Daoy (cell line): ENCODE results near the gene TUBGCP4. TPM values are rescaled to one million over a fixed set of nuclear protein-coding genes. Genes with fewer than 3 reads are reported as not detected.
"Not testable (repeated sequence)": the region's sequence is repeated elsewhere in the genome, so short reads cannot be mapped to it uniquely, and the experiment has no call there.

Experiments
- DNase-seq: peaks from one replicate; pipeline ENCODE4 v3.0.0-alpha.2; 2015; ENCODE audit warnings: low read depth
- total RNA-seq: library from RNA; depleted of rRNA; stranded (reverse); fragments of >200 nt; shearing (Covaris generic); gene quantifications from 2 replicates; pipeline ENCODE4 v1.2.3, GENCODE V29; 2014; rRNA removed

Gene TUBGCP4
- total RNA-seq = 12.7 and 13.2 TPM in 2 replicates

DNA sequence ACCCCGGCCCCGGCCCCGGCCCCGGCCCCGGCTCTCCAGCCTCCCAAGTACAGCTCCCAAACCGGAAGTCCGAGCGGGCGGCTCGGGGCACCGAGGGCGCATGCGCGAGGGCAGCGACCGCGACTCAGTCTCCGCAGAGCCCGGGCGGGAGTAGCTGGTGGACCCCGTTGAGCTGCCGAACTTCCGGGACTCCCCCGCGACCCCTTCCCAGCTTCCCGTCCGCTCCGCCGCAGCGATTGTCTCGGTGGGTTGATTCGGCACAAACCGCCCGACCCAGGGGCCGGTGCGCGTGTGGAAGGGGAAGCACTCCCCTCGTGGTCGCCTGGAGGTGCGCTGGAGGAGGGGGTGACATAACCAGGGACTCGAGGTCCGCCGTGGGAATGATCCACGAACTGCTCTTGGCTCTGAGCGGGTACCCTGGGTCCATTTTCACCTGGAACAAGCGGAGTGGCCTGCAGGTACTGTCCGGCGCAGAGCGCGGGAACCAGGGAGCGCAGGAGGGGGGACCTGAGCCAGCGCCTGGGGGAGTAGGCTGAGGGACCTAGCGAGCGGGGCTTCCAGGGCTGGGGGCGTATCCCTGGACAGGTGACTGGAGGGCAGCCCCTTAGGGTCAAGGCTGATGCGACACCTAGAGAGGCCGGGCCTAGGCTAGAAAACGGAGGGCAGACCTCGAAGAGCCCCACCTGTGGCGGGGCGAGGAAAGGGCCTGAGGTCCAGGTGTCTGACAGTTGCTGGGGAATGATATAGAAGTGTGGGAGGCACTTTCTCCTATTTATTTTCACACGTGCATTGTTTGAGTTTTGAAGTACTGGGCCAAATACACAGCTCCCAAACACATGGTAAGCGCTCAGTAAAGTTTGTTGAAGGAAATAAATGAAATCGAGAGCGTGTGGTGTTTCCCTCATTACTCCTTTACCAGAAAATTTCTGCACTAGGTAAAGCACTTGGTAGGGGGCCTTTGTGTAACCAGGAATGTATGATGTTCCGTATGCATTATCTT is at the start of gene TUBGCP4, which contains the start of gene ZSCAN29:
TUBGCP4 (plus strand) TSS at position 127 of the 1,000 bp plus-strand sequence; CDS start at position 381, 254 bp downstream.
ZSCAN29 (minus strand) TSS at position 69 of the 1,000 bp plus-strand sequence. CDS start 1,130 bp downstream, outside the sequence.
- DNase-seq = peak; percentile 89

GRCh38 chr15:43325039-43325684 is 45.7 kb upstream of the TUBGCP4 start:
- DNase-seq = no peak

DNA sequence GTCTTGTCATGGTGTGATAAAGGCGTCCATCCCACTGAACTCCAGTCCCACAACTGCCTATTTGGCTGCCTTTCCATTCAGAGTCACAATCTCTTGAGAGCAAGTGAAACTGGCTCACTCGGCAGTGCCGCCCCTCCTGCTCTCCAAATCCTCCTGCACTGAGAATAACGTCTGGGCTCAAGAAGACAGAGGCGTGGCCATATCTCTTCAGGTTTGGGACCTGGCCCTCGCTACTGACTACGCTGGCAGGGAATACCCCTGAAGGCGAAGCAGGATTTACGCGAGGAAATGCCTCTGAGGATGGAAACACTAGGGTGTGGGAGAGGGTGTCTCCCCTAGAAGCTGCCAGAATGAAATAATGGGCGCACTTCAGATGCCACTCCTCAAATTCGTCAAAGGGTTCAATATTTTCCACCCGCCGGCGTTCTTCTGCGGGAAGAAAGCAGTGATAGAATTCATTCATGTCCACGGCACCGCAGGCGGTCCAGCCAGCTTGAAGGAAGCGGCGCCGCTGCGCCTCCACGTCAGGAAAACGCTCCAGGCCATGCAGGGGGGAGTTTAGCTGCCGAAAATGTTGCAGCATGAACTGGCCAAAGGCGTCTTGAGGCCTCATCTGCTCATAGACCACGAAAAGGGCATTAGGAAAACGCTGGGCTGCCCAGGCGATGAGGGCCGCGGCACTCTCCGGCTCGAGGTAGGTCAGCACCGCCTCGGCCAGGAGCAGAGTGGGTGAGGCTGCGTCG is 41.5 kb upstream of the TUBGCP4 start:
- peak; percentile 32 for DNase-seq

DNA sequence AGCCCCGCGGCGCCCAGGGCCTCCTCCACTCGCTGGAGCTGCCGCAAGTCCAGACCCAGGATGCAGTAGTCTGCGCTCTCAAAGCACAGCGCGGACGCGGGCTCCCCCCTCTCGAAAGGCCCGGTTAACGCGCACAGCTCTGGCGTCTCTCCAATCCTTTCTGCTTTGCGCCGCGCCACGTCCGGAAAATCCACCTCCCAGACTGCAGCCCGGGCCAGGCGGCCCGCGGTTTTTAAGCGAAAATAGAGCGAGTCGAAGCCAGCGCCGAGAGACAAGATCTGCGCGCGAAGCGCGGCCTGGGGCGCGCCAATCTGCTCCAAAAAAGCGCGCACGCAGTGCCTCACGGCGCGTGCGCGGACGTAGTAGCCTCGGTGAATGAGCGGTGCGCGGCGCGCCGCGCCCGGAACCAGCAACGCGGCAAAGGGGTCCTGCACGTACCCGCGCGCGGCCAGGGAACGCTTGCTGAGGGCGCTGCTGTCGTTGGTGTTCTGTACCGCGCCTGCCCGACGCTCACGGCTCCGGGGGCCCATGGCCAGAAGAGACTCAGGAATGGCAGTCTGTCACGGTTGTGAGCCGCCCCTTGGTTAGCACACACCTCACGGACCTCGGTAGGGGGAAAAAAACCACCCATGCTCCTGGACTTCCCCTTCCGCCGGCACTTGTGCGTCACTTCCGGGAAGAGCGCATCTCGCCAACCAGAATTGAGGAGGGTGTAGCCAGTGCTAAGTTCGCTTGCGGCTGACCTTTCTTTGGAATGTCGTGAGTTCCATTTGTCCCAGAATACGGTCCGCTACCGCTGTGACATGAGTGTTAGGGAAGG is 40.7 kb upstream of the TUBGCP4 start, which contains the start of gene LCMT2:
LCMT2 (minus strand) TSS at position 614 of the 820 bp plus-strand sequence; CDS start at position 530, 84 bp downstream.
- DNase-seq = peak; percentile 96

- no peak for DNase-seq
Observed at GRCh38 chr15:43330780-43331087, 40.2 kb upstream of the TUBGCP4 start.

- DNase-seq = no peak
Observed at GRCh38 chr15:43346305-43346704, 24.6 kb upstream of the TUBGCP4 start.

DNA sequence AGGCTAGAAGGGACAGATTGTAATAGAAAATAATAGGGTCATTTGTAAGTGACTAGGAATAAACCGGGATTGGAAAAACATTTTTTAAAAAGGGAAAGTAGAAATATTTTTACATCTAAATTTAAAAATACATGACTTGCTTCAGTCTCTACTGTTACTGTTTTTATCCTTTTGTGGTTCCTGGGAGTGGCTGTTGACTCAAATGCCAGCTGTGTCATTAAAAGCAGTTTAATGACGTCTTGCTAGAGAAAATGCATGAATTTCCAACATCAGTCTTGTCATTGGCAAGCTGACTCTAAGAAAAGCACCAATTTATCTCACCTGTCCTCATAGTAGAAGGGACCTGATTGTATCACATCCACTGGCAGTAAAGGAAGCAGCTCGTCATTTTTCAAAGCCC is 23.8 kb upstream of the TUBGCP4 start:
- no peak for DNase-seq

GRCh38 chr15:43352693-43353382 is 18.1 kb upstream of the TUBGCP4 start:
- DNase-seq = no peak

GRCh38 chr15:43360821-43361220 is 10.1 kb upstream of the TUBGCP4 start:
- DNase-seq = no peak

DNA sequence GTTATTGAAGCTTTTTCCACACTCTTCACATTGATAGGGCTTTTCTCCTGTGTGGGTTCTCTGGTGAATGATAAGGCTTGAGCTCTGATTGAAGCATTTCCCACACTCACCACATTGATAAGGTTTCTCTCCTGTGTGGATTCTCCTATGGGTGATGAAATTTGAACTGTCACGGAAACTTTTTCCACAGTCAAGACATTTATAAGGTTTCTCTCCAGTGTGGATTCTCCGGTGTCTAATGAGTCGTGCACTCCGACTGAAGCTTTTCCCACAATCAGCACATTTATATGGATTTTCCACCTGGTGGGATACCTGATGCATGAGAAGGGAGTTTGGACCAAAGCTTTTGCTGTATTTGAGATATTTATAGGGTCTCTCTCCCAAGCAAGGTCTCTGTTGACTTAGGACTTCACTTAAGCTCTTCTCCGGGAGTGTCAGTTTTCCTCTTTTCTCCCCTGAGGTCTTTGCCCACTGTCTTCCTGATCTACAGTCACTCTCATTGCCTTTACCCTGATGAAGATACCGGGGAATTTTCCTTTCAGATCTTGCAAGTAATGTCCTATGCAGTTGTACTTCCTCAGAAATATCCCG is 9.5 kb upstream of the TUBGCP4 start:
- no peak for DNase-seq

GRCh38 chr15:43370310-43370974 is 459 bp upstream of the TUBGCP4 start:
- peak; percentile 26 for DNase-seq

- DNase-seq = peak; percentile 34
Observed at GRCh38 chr15:43376017-43376705, 5.3 kb downstream of the TUBGCP4 start.

DNA sequence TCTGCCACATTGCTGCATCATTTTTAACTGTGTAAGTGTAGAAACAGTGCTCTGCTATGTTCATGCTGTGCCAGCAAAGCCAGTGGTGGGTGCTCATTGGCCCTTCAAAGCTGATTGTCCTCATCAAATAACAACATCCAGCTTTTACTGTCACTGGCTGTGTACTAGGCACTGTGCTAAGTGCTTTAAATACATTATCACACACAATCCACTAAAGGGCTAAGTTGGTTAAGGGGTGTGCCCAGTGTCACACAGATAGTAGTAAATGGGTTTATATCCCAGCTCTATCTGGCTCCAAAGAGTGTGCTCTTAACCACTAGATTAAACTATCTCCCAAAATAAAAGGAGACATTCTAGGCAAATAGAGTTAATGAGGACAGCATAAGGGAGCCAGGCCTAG is 7.7 kb downstream of the TUBGCP4 start:
- no peak for DNase-seq

DNA sequence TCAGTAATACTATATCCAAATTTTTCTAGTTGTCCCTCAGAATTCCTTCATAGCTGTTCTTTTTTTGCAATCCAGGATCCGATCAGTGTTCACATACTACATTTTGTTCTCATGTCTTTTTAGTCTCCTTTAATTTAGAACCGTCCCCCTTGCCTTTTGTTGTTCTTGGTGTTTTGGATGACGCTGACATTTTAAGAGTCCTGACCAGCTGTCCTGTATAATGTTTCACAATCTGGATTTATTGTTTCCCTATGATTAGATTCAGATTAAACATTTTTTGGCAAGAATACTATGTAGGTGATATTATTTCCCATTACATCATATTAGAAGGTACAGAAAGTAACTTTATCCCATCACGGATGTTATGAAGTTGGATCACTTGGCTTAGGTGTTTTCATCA is 11.4 kb downstream of the TUBGCP4 start:
- no peak for DNase-seq

- DNase-seq = no peak
Observed at GRCh38 chr15:43383070-43383469, 12.2 kb downstream of the TUBGCP4 start.

DNA sequence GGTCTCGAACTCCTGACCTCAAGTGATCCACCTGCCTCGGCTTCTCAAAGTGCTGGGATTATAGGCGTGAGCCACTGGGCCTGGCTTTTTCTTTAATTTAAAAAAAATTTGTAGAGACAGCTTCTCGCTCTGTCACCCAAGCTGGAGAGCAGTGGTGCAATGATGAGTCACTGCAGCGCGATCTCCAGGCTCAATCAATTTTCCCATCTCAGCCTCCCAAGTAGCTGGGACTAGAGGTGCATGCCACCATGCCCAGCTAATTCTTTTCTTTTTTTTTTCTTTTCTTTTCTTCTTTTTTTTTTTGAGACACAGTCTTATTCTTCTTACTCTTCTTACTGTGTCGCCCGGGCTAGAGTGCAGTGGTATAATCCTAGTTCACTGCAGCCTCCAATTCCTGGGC is 19.8 kb downstream of the TUBGCP4 start:
- DNase-seq = peak; percentile 16

GRCh38 chr15:43393592-43393991 is 22.7 kb downstream of the TUBGCP4 start:
- DNase-seq = not testable (repeated sequence)

GRCh38 chr15:43402255-43402654 is 31.4 kb downstream of the TUBGCP4 start:
- DNase-seq = no peak

- no peak for DNase-seq
Observed at GRCh38 chr15:43403616-43404015, 32.7 kb downstream of the TUBGCP4 start.
